AG09319 (cell line): ENCODE data around the gene RRP1.

Experiments used
- DNase-seq: peaks from one replicate; pipeline ENCODE4 v3.0.0-alpha.2; 2010; ENCODE audit warnings: low read depth; ENCODE audit errors: extremely low read depth
- TF ChIP-seq, protein P1 (sequence below): IDR thresholded peaks from 2 replicates; pipeline ENCODE4 v1.5.1; 2011; ENCODE audit warnings: low read depth, mild to moderate bottlenecking, inconsistent platforms, low read length, moderate library complexity

RRP1 gene

DNA sequence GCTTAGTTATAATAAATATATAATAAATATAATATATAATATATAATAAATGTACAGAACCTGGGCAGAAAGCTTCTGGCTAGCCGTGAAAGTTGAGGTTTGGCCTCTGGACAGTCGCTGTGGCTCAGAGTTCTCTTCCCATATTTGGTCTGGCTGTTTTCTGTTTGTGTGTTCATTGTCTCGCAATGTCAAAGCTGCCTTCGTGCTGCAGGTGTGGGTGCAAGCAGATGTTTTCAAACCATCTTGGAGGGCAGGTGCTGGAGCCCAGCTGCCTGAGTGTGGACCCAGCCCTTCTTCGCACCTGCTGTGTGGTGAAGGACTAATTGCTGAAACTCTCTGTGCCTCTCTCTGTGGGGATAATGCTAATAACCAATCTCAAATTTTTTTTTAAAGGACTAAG is 9.7 kb upstream of the RRP1 start:
- no peak for DNase-seq
- TF ChIP-seq, protein P1, sequence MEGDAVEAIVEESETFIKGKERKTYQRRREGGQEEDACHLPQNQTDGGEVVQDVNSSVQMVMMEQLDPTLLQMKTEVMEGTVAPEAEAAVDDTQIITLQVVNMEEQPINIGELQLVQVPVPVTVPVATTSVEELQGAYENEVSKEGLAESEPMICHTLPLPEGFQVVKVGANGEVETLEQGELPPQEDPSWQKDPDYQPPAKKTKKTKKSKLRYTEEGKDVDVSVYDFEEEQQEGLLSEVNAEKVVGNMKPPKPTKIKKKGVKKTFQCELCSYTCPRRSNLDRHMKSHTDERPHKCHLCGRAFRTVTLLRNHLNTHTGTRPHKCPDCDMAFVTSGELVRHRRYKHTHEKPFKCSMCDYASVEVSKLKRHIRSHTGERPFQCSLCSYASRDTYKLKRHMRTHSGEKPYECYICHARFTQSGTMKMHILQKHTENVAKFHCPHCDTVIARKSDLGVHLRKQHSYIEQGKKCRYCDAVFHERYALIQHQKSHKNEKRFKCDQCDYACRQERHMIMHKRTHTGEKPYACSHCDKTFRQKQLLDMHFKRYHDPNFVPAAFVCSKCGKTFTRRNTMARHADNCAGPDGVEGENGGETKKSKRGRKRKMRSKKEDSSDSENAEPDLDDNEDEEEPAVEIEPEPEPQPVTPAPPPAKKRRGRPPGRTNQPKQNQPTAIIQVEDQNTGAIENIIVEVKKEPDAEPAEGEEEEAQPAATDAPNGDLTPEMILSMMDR, result no peak

- TF ChIP-seq, protein P1, result no peak
- no peak for DNase-seq
These were observed 7.5 kb upstream of the RRP1 start for GRCh38 chr21:43781846-43782245.

GRCh38 chr21:43782431-43783097 is 6.8 kb upstream of the RRP1 start:
- no peak for DNase-seq
- TF ChIP-seq, protein P1, result no peak

DNA sequence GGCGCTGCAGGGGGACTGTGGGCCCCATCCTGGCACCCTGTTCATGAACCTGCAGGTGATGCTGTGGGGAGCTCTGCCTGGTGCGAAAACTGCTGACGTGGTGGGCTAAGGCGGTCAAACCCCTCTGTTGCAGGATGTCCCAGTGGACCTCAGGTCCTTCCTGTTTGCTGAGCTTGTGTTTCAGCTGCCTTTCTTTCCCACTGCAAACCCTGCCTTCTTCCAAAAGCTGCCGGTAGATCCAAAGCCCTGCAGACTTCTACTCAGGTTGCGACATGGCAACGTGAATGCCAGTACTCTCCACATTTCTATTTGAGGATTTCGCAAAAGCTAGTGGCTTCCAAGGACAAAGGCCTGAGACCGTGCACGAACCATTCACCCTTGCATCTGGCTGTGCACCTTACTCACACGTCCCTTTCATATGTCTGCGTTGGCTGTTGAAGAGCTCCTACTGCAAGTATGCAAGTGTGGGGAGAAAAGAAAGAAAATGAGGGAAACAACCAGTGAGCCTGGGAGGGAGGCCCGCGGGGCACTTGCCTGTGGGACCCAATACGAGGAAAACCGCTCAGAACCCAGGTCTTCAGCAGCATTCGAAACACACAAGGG is 6.2 kb upstream of the RRP1 start:
- no peak for DNase-seq
- TF ChIP-seq, protein P1, result no peak

- TF ChIP-seq, protein P1, result no peak
- DNase-seq, result no peak
These were observed 4.2 kb upstream of the RRP1 start for GRCh38 chr21:43785134-43785533.

- TF ChIP-seq, protein P1, result no peak
- no peak for DNase-seq
These were observed 3.0 kb upstream of the RRP1 start for GRCh38 chr21:43786300-43786806.

- no peak for DNase-seq
- TF ChIP-seq, protein P1, result no peak
These were observed 2.5 kb upstream of the RRP1 start for GRCh38 chr21:43786807-43787440.
